HepG2 (cell line): Measurements from ENCODE around the gene MAP2K7. TPM values are rescaled to one million over a fixed set of nuclear protein-coding genes. Genes with fewer than 3 reads are reported as not detected.

ENCODE experiments used
- ATF1 ChIP-seq: IDR thresholded peaks from 2 replicates; pipeline ENCODE4 v1.6.1; 2016; ENCODE audit warnings: mild to moderate bottlenecking, control low read depth
- CENPX ChIP-seq: sonication (generic); formaldehyde crosslinking; IDR thresholded peaks from 2 replicates; pipeline ENCODE4 v1.9.0; 2021; ENCODE audit warnings: mild to moderate bottlenecking, missing genetic modification reagents, moderate library complexity
- DNMT3B ChIP-seq: conservative IDR thresholded peaks from 2 replicates; pipeline ENCODE4 v1.6.1; 2016; ENCODE audit warnings: missing biosample characterization, control low read depth
- ETS1 ChIP-seq: sonication (generic); formaldehyde crosslinking; IDR thresholded peaks from 2 replicates; pipeline ENCODE4 v1.4.0; 2020; ENCODE audit warnings: missing genetic modification reagents
- HMGA1 ChIP-seq: sonication (generic); formaldehyde crosslinking; conservative IDR thresholded peaks from 2 replicates; pipeline ENCODE4 v1.4.0; 2020; ENCODE audit warnings: missing genetic modification reagents
- HNRNPUL1 ChIP-seq: fragments of 200-400 bp; formaldehyde crosslinking; IDR thresholded peaks from 2 replicates; pipeline ENCODE4 v1.6.1; 2017; ENCODE audit warnings: low read depth, mild to moderate bottlenecking, low read length, moderate library complexity
- KLF9 ChIP-seq: IDR thresholded peaks from 2 replicates; pipeline ENCODE4 v1.6.1; 2016; ENCODE audit warnings: low read depth
- MEF2D ChIP-seq: sonication (generic); formaldehyde crosslinking; IDR thresholded peaks from 2 replicates; pipeline ENCODE4 v1.5.1; 2020; ENCODE audit warnings: mild to moderate bottlenecking, missing genetic modification reagents
- MLLT10 ChIP-seq: sonication (generic); formaldehyde crosslinking; IDR thresholded peaks from 2 replicates; pipeline ENCODE4 v1.4.0; 2020; ENCODE audit warnings: missing genetic modification reagents
- MZF1 ChIP-seq: sonication (generic); formaldehyde crosslinking; IDR thresholded peaks from 2 replicates; pipeline ENCODE4 v1.8.1; 2023; ENCODE audit warnings: mild to moderate bottlenecking, missing genetic modification reagents, borderline replicate concordance
- NR2F6 ChIP-seq, 2 experiments: IDR thresholded peaks; 2 replicates each; pipeline ENCODE4 v1.6.1; 2016; ENCODE audit warnings: antibody characterized with exemption in 1 of 2, mild to moderate bottlenecking in 1 of 2
- PHF5A ChIP-seq: IDR thresholded peaks from one replicate; pipeline ENCODE4 v1.6.1; 2018; ENCODE audit warnings: low read depth, missing genetic modification reagents; ENCODE audit not compliant: unreplicated experiment
- RFXANK ChIP-seq: IDR thresholded peaks from 2 replicates; pipeline ENCODE4 v1.6.1; 2016
- SAP130 ChIP-seq: IDR thresholded peaks from 2 replicates; pipeline ENCODE4 v1.6.1; 2016; ENCODE audit warnings: low read depth
- SRSF4 ChIP-seq: fragments of 200-400 bp; formaldehyde crosslinking; IDR thresholded peaks from one replicate; pipeline ENCODE4 v1.6.1; 2018; ENCODE audit warnings: mild to moderate bottlenecking, low read depth, low read length, moderate library complexity; ENCODE audit not compliant: poor library complexity, severe bottlenecking
- ZKSCAN8 ChIP-seq: IDR thresholded peaks from 2 replicates; pipeline ENCODE4 v1.6.1; 2016; ENCODE audit warnings: borderline replicate concordance, missing genetic modification reagents, missing compliant biosample characterization
- ZNF17 ChIP-seq: sonication (generic); formaldehyde crosslinking; IDR thresholded peaks from 2 replicates; pipeline ENCODE4 v1.5.0; 2020; ENCODE audit warnings: mild to moderate bottlenecking, missing genetic modification reagents
- ZNF430 ChIP-seq: sonication (generic); formaldehyde crosslinking; IDR thresholded peaks from 2 replicates; pipeline ENCODE4 v1.9.0; 2021; ENCODE audit warnings: mild to moderate bottlenecking, missing genetic modification reagents
- ZNF513 ChIP-seq: sonication (generic); formaldehyde crosslinking; conservative IDR thresholded peaks from 2 replicates; pipeline ENCODE4 v1.5.0; 2020; ENCODE audit warnings: missing genetic modification reagents
- ZNF564 ChIP-seq: sonication (generic); formaldehyde crosslinking; IDR thresholded peaks from 2 replicates; pipeline ENCODE4 v1.8.1; 2023; ENCODE audit warnings: mild to moderate bottlenecking, missing genetic modification reagents
- ZNF605 ChIP-seq: sonication (generic); formaldehyde crosslinking; IDR thresholded peaks from 2 replicates; pipeline ENCODE4 v1.8.0; 2022; ENCODE audit warnings: mild to moderate bottlenecking, missing genetic modification reagents
- ZNF709 ChIP-seq: sonication (generic); formaldehyde crosslinking; IDR thresholded peaks from 2 replicates; pipeline ENCODE4 v1.5.0; 2020; ENCODE audit warnings: mild to moderate bottlenecking, missing genetic modification reagents
- ZNF770 ChIP-seq: sonication (generic); formaldehyde crosslinking; IDR thresholded peaks from 2 replicates; pipeline ENCODE4 v1.5.0; 2020; ENCODE audit warnings: mild to moderate bottlenecking, missing genetic modification reagents
- ZNF792 ChIP-seq: IDR thresholded peaks from 2 replicates; pipeline ENCODE4 v1.6.1; 2016
- ZNF841 ChIP-seq: sonication (generic); formaldehyde crosslinking; IDR thresholded peaks from 2 replicates; pipeline ENCODE4 v1.8.1; 2023; ENCODE audit warnings: missing genetic modification reagents, borderline replicate concordance
- ZNF878 ChIP-seq: sonication (generic); formaldehyde crosslinking; IDR thresholded peaks from 2 replicates; pipeline ENCODE4 v1.8.1; 2023; ENCODE audit warnings: mild to moderate bottlenecking, missing genetic modification reagents, moderate library complexity
- polyA plus RNA-seq, 8 experiments: library from polyadenylated mRNA; depleted of rRNA in 3 of 8; stranded (reverse) in 7 of 8; unstranded in 1 of 8; fragments of >200 nt; fragmentation: Illumina TruSeq in 4 of 8; extraction: Trizol in 4 of 8; gene quantifications; 2 replicates each; pipeline versions ENCODE4 v1.2.1 to v1.2.3, GENCODE V29; 2011 to 2016; ENCODE audit warnings: low read depth in 4 of 8, missing spikeins in 1 of 8, mixed read lengths in 1 of 8; ENCODE audit not compliant: insufficient read depth in 1 of 8
- total RNA-seq, 5 experiments: library from RNA; depleted of rRNA; stranded (reverse); fragments of >200 nt; fragmentation: Illumina TruSeq; extraction: Trizol; gene quantifications; 2 replicates each; pipeline ENCODE4 v1.2.3, GENCODE V29; 2016; ENCODE audit warnings: low read depth in 1 of 5
- TF ChIP-seq, protein P1 (sequence below): conservative IDR thresholded peaks from 2 replicates; pipeline ENCODE4 v1.6.1; 2018; ENCODE audit warnings: missing genetic modification reagents

MAP2K7 gene
- total and polyA plus RNA-seq, 2 of the 13 experiments (the other 11 are each of a cell fraction or from before 2014, with no cell fraction given) = 9.0 to 10.8 TPM

DNA sequence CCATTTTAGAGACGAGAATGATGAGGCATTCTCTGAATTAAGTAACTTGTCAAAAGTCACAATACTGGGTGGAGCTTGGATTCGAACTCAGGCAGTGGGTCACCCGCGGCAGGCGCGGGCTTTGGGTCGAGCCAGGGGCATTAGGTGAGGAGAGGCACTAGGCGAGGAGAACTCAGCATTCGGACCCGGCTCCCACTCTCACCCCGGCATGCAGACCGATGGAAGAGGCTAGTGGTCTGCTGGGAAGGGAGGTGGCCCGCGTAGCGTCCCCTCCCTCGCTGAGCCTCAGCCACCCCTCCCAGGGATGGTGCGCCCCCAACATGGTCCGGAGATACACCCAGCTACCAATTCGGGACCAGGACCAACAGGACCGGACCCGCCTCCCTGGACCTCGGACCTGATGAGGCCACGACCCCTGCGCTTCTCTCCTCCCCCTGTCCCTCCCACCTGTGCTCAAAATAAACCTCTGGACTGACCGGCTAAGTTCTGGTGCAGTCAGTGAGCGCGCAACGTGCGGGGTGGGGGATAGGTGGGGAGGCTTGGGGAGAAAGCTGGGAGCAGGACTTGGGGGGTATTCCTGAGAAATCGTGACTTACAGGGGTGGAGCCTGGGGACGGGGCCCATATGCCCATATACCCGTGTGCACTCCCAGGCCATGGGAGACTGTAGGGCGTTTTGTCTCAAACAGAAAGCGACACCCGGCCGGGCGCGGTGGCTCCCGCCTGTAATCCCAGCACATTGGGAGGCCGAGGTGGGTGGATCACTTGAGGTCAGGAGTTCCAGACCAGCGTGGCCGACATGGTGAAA is 15.1 kb downstream of the MAP2K7 start (continued):
- no peak for TF ChIP-seq KLF9
- TF ChIP-seq ZNF878 = no peak
- TF ChIP-seq ZNF430 (CRISPR knock-in tag) = no peak
- peak; percentile 45 for TF ChIP-seq PHF5A (CRISPR knock-in tag)
- peak; percentile 74; the same call in 1 of the 2 replicates for TF ChIP-seq MEF2D (CRISPR knock-in tag)
- no peak for TF ChIP-seq ZNF770 (CRISPR knock-in tag)
- TF ChIP-seq CENPX (CRISPR knock-in tag) = no peak
- TF ChIP-seq SAP130 = peak; percentile 81
- no peak for TF ChIP-seq ZNF792
- no peak for TF ChIP-seq ETS1 (CRISPR knock-in tag)
- no peak for TF ChIP-seq DNMT3B (CRISPR knock-in tag)
- TF ChIP-seq SRSF4 = no peak
- peak; percentile 89 for TF ChIP-seq NR2F6 (IDR thresholded peaks at IDR 0.05)
- TF ChIP-seq NR2F6 (CRISPR knock-in tag; IDR thresholded peaks at IDR 0.05) = peak; percentile 93
- no peak for TF ChIP-seq ZNF709 (CRISPR knock-in tag)
- no peak for TF ChIP-seq MLLT10 (CRISPR knock-in tag)
- TF ChIP-seq RFXANK (CRISPR knock-in tag) = no peak
- TF ChIP-seq, protein P1, sequence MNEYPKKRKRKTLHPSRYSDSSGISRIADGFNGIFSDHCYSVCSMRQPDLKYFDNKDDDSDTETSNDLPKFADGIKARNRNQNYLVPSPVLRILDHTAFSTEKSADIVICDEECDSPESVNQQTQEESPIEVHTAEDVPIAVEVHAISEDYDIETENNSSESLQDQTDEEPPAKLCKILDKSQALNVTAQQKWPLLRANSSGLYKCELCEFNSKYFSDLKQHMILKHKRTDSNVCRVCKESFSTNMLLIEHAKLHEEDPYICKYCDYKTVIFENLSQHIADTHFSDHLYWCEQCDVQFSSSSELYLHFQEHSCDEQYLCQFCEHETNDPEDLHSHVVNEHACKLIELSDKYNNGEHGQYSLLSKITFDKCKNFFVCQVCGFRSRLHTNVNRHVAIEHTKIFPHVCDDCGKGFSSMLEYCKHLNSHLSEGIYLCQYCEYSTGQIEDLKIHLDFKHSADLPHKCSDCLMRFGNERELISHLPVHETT (CRISPR knock-in tag) = 0 out of 2 replicates have a peak, but pooled peaks have one; percentile 27
- TF ChIP-seq ZKSCAN8 (CRISPR knock-in tag) = no peak
- no peak for TF ChIP-seq ZNF513 (CRISPR knock-in tag)
- TF ChIP-seq ZNF17 (CRISPR knock-in tag) = no peak
- TF ChIP-seq ZNF564 (CRISPR knock-in tag) = no peak
- no peak for TF ChIP-seq ATF1 (CRISPR knock-in tag)
- TF ChIP-seq ZNF605 (CRISPR knock-in tag) = no peak
- no peak for TF ChIP-seq HNRNPUL1
- TF ChIP-seq HMGA1 = no peak
- no peak for TF ChIP-seq MZF1
- no peak for TF ChIP-seq ZNF841 (CRISPR knock-in tag)
